Loucy (cell line): Measurements from ENCODE around the gene AGRN.

ENCODE experiments used
- H2AFZ ChIP-seq: fragments of 200-600 bp; sonication (generic); 2 replicates; pipeline ENCODE4 v1.6.0; 2016; ENCODE audit warnings: antibody characterized with exemption, mild to moderate bottlenecking, low read length, moderate library complexity
- H3F3A ChIP-seq: fragments of 200-600 bp; 2 replicates; pipeline ENCODE4 v1.6.0; 2016; ENCODE audit warnings: antibody characterized with exemption, low read depth, mild to moderate bottlenecking
- H3K27me3 ChIP-seq: fragments of 200-600 bp; sonication (generic); 2 replicates; pipeline ENCODE4 v1.6.1; 2014; ENCODE audit warnings: low read length, mild to moderate bottlenecking; ENCODE audit not compliant: insufficient read depth, poor library complexity, severe bottlenecking
- H3K36me3 ChIP-seq: fragments of 200-600 bp; sonication (generic); 2 replicates; pipeline ENCODE4 v1.6.1; 2016; ENCODE audit warnings: low read length; ENCODE audit not compliant: insufficient read depth
- H3K4me1 ChIP-seq: fragments of 200-600 bp; sonication (generic); 2 replicates; pipeline ENCODE4 v1.5.1; 2014; ENCODE audit warnings: low read length, mild to moderate bottlenecking; ENCODE audit not compliant: insufficient read depth, poor library complexity, severe bottlenecking
- H3K4me2 ChIP-seq: fragments of 200-600 bp; sonication (generic); 2 replicates; pipeline ENCODE4 v1.6.0; 2014; ENCODE audit warnings: antibody characterized with exemption, low read length, low read depth, mild to moderate bottlenecking; ENCODE audit not compliant: poor library complexity, severe bottlenecking
- H3K4me3 ChIP-seq: fragments of 200-600 bp; sonication (generic); 2 replicates; pipeline ENCODE4 v1.5.1; 2014; ENCODE audit warnings: low read length, mild to moderate bottlenecking, mixed read lengths; ENCODE audit not compliant: poor library complexity, severe bottlenecking
- H3K79me2 ChIP-seq: fragments of 200-600 bp; sonication (generic); 2 replicates; pipeline ENCODE4 v1.6.1; 2014; ENCODE audit warnings: low read length; ENCODE audit not compliant: insufficient read depth
- H3K9ac ChIP-seq: fragments of 200-600 bp; sonication (generic); 2 replicates; pipeline ENCODE4 v1.6.0; 2014; ENCODE audit warnings: mild to moderate bottlenecking, low read depth, low read length, moderate library complexity; ENCODE audit not compliant: poor library complexity, severe bottlenecking
- H3K9me2 ChIP-seq: fragments of 200-600 bp; sonication (generic); replicated peaks from 2 replicates; pipeline ENCODE4 v1.6.1; 2016; ENCODE audit warnings: low read depth, low read length, mixed read lengths
- H3K9me3 ChIP-seq: fragments of 200-600 bp; sonication (generic); 2 replicates; pipeline ENCODE4 v1.6.1; 2014; ENCODE audit warnings: mild to moderate bottlenecking, antibody characterized with exemption, low read length, low read depth; ENCODE audit not compliant: insufficient read depth
- H4K20me1 ChIP-seq: fragments of 200-600 bp; sonication (generic); 2 replicates; pipeline ENCODE4 v1.6.0; 2014; ENCODE audit warnings: antibody characterized with exemption, low read length, mild to moderate bottlenecking; ENCODE audit not compliant: insufficient read depth, poor library complexity, severe bottlenecking
- CTCF ChIP-seq: fragments of 200-600 bp; sonication (generic); conservative IDR thresholded peaks from 2 replicates; pipeline ENCODE4 v1.5.1; 2014; ENCODE audit warnings: mild to moderate bottlenecking, antibody characterized with exemption, low read length
- EZH2phosphoT487 ChIP-seq: fragments of 200-600 bp; IDR thresholded peaks from 2 replicates; pipeline ENCODE4 v1.6.1; 2018; ENCODE audit warnings: antibody characterized with exemption, mild to moderate bottlenecking, moderate library complexity, borderline replicate concordance

Gene AGRN

GRCh38 chr1:1037366-1038327 is 17.7 kb downstream of the AGRN start:
- Histone ChIP-seq H3K36me3 (no peaks in the 10 kb centered on the region), H3K9ac (no peak overlapping the region)
- TF ChIP-seq CTCF: no peak
- no peak for TF ChIP-seq EZH2phosphoT487

GRCh38 chr1:1038694-1039093 is 18.8 kb downstream of the AGRN start:
- Histone ChIP-seq H3K27me3 (no peaks in the 10 kb centered on the region), H3K9ac (no peak overlapping the region), H3K79me2 (no peaks in the 10 kb centered on the region), H3K4me2 (no peak overlapping the region), H3K4me1 (peaks cover 13% of the 10 kb centered on the region), H4K20me1 (no peaks in the 10 kb centered on the region), H3K36me3 (no peaks in the 10 kb centered on the region), H2AFZ (no peak overlapping the region), H3K9me2 (no peaks in the 10 kb centered on the region), H3F3A (no peaks in the 10 kb centered on the region), H3K9me3 (no peaks in the 10 kb centered on the region), H3K4me3 (no peak overlapping the region)
- TF ChIP-seq EZH2phosphoT487 (no peak), CTCF (no peak)

More at GRCh38 chr1:1037366-1038327, 17.7 kb downstream of the AGRN start:
- Histone ChIP-seq H3K4me2 (no peak overlapping the region), H3K9me3 (no peaks in the 10 kb centered on the region), H3K9me2 (no peaks in the 10 kb centered on the region), H2AFZ (no peak overlapping the region), H3K4me1 (peaks cover 13% of the 10 kb centered on the region), H3K27me3 (no peaks in the 10 kb centered on the region), H3F3A (no peaks in the 10 kb centered on the region), H4K20me1 (no peaks in the 10 kb centered on the region), H3K4me3 (no peak overlapping the region), H3K79me2 (no peaks in the 10 kb centered on the region)

- no peaks in the 10 kb centered on the region for H3F3A ChIP-seq
- TF ChIP-seq EZH2phosphoT487 (no peak), CTCF (no peak)
- no peak overlapping the region for H3K9ac ChIP-seq
- peaks cover 13% of the 10 kb centered on the region for H3K4me1 ChIP-seq
- H3K79me2 ChIP-seq: no peaks in the 10 kb centered on the region
- no peak overlapping the region for H3K4me3 ChIP-seq
- H3K4me2 ChIP-seq: peak overlapping the region; percentile 57
- H2AFZ ChIP-seq: no peak overlapping the region
- H3K9me2 ChIP-seq: no peaks in the 10 kb centered on the region
- no peaks in the 10 kb centered on the region for H3K36me3 ChIP-seq
- no peaks in the 10 kb centered on the region for H3K27me3 ChIP-seq
- no peaks in the 10 kb centered on the region for H4K20me1 ChIP-seq
- H3K9me3 ChIP-seq: no peaks in the 10 kb centered on the region
Measured at GRCh38 chr1:1039145-1039910, 19.4 kb downstream of the AGRN start.
